WTC11 (cell line): ENCODE measurements around the gene TIAM2. TPM values are rescaled to one million over a fixed set of nuclear protein-coding genes. Genes with fewer than 3 reads are reported as not detected.
A peak's percentile ranks its signal among the peaks of the same experiment; 100 is the strongest.

ENCODE experiments used
- ATAC-seq: fragments of 200-7000 bp; cut with Tn5 transposase; 2 replicates; pipeline ENCODE4 v1.10.0; 2021; ENCODE audit warnings: mild to moderate bottlenecking, moderate library complexity
- CTCF ChIA-PET: fragments of 300-600 bp; sonication (Branson Sonifier 250); formaldehyde crosslinking; loops from one replicate; lab custom pipeline; 2021; ENCODE audit warnings: antibody characterized with exemption; lab: Charles Lee
- POLR2A ChIA-PET: fragments of 350-600 bp; sonication (Branson Sonifier 250); formaldehyde crosslinking; loops from one replicate; lab custom pipeline; 2021; ENCODE audit warnings: antibody characterized with exemption; lab: Charles Lee
- DNase-seq: peaks from one replicate; pipeline ENCODE4 v3.0.0; 2021; ENCODE audit warnings: low spot score
- H3K27ac Mint-ChIP-seq: 2 replicates; pipeline ENCODE4 v1.8.0; 2021; ENCODE audit warnings: mixed read lengths
- H3K27me3 Mint-ChIP-seq: 2 replicates; pipeline ENCODE4 v1.8.0; 2021; ENCODE audit warnings: low read depth, mild to moderate bottlenecking, moderate library complexity, mixed read lengths
- H3K36me3 Mint-ChIP-seq: 2 replicates; pipeline ENCODE4 v1.8.0; 2021; ENCODE audit warnings: mixed read lengths
- H3K4me1 Mint-ChIP-seq: 2 replicates; pipeline ENCODE4 v1.8.0; 2022; ENCODE audit warnings: mixed read lengths
- H3K4me3 Mint-ChIP-seq: 2 replicates; pipeline ENCODE4 v1.8.0; 2021; ENCODE audit warnings: mild to moderate bottlenecking, moderate library complexity, mixed read lengths
- H3K9me3 Mint-ChIP-seq: 2 replicates; pipeline ENCODE4 v1.8.0; 2021; ENCODE audit warnings: mixed read lengths
- ATF1 ChIP-seq: sonication (generic); formaldehyde crosslinking; IDR thresholded peaks from 2 replicates; pipeline ENCODE4 v1.8.1; 2023; ENCODE audit warnings: mild to moderate bottlenecking, moderate library complexity, missing genetic modification reagents
- ATF2 ChIP-seq: sonication (generic); formaldehyde crosslinking; IDR thresholded peaks from 2 replicates; pipeline ENCODE4 v1.8.1; 2022; ENCODE audit warnings: low read depth, missing genetic modification reagents, borderline replicate concordance
- ATF3 ChIP-seq: sonication (generic); formaldehyde crosslinking; conservative IDR thresholded peaks from 2 replicates; pipeline ENCODE4 v1.8.1; 2022; ENCODE audit warnings: mild to moderate bottlenecking, missing genetic modification reagents
- ATF6 ChIP-seq: sonication (generic); formaldehyde crosslinking; IDR thresholded peaks from 2 replicates; pipeline ENCODE4 v1.8.1; 2023; ENCODE audit warnings: mild to moderate bottlenecking, missing genetic modification reagents
- CREM ChIP-seq: sonication (generic); formaldehyde crosslinking; IDR thresholded peaks from 2 replicates; pipeline ENCODE4 v1.8.1; 2022; ENCODE audit warnings: mild to moderate bottlenecking, missing genetic modification reagents, moderate library complexity
- E2F1 ChIP-seq: sonication (generic); formaldehyde crosslinking; IDR thresholded peaks from 2 replicates; pipeline ENCODE4 v1.8.0; 2022; ENCODE audit warnings: mild to moderate bottlenecking, missing genetic modification reagents
- E2F4 ChIP-seq: sonication (generic); formaldehyde crosslinking; IDR thresholded peaks from 2 replicates; pipeline ENCODE4 v1.8.1; 2022; ENCODE audit warnings: low read depth, mild to moderate bottlenecking, moderate library complexity, missing genetic modification reagents, borderline replicate concordance
- EMX1 ChIP-seq: fragments of 250-450 bp; sonication (Bioruptor Pico); IDR thresholded peaks from 2 replicates; pipeline ENCODE4 v1.8.0; 2021; ENCODE audit warnings: mild to moderate bottlenecking
- FOXP4 ChIP-seq: sonication (generic); formaldehyde crosslinking; IDR thresholded peaks from 2 replicates; pipeline ENCODE4 v1.8.0; 2022; ENCODE audit warnings: mild to moderate bottlenecking, missing genetic modification reagents
- MAX ChIP-seq: sonication (generic); formaldehyde crosslinking; IDR thresholded peaks from 2 replicates; pipeline ENCODE4 v1.8.0; 2022; ENCODE audit warnings: mild to moderate bottlenecking, missing genetic modification reagents
- NFE2L1 ChIP-seq: sonication (generic); formaldehyde crosslinking; IDR thresholded peaks from 2 replicates; pipeline ENCODE4 v1.8.1; 2023; ENCODE audit warnings: missing genetic modification reagents
- NR1H2 ChIP-seq: sonication (generic); formaldehyde crosslinking; IDR thresholded peaks from 2 replicates; pipeline ENCODE4 v1.9.0; 2021; ENCODE audit warnings: mild to moderate bottlenecking, moderate library complexity, missing genetic modification reagents
- OVOL2 ChIP-seq: fragments of 250-450 bp; sonication (Bioruptor Pico); IDR thresholded peaks from 2 replicates; pipeline ENCODE4 v1.9.0; 2021; ENCODE audit warnings: mild to moderate bottlenecking, borderline replicate concordance
- RELA ChIP-seq: sonication (generic); formaldehyde crosslinking; IDR thresholded peaks from 2 replicates; pipeline ENCODE4 v1.8.1; 2022; ENCODE audit warnings: missing genetic modification reagents, mild to moderate bottlenecking, borderline replicate concordance
- STAT6 ChIP-seq: sonication (generic); formaldehyde crosslinking; conservative IDR thresholded peaks from 2 replicates; pipeline ENCODE4 v1.8.1; 2023; ENCODE audit warnings: mild to moderate bottlenecking, low read depth, missing genetic modification reagents, moderate library complexity
- TEAD1 ChIP-seq: sonication (generic); formaldehyde crosslinking; IDR thresholded peaks from 2 replicates; pipeline ENCODE4 v1.8.0; 2022; ENCODE audit warnings: mild to moderate bottlenecking, missing genetic modification reagents
- ZMAT4 ChIP-seq: fragments of 250-450 bp; sonication (Bioruptor Pico); IDR thresholded peaks from 2 replicates; pipeline ENCODE4 v1.9.0; 2021; ENCODE audit warnings: mild to moderate bottlenecking
- ZNF396 ChIP-seq: fragments of 250-450 bp; sonication (Bioruptor Pico); IDR thresholded peaks from 2 replicates; pipeline ENCODE4 v1.8.0; 2021; ENCODE audit warnings: mild to moderate bottlenecking, moderate library complexity, borderline replicate concordance
- ZNF425 ChIP-seq: fragments of 250-450 bp; sonication (Bioruptor Pico); conservative IDR thresholded peaks from 2 replicates; pipeline ENCODE4 v1.9.0; 2021; ENCODE audit warnings: mild to moderate bottlenecking
- ZNF512 ChIP-seq: sonication (generic); formaldehyde crosslinking; IDR thresholded peaks from 2 replicates; pipeline ENCODE4 v1.8.1; 2022; ENCODE audit warnings: missing genetic modification reagents, borderline replicate concordance
- total RNA-seq: library from RNA; stranded (reverse); gene quantifications from 3 replicates; pipeline ENCODE4 v1.2.3, GENCODE V29; 2021

Gene TIAM2
- total RNA-seq, 1 experiment from 2014 or later: 15.1 TPM

- no peak for TF ChIP-seq E2F4 (CRISPR knock-in tag)
- TF ChIP-seq E2F1: no peak
These were observed 83.2 kb downstream of the TIAM2 start (continued) for GRCh38 chr6:155078331-155078745.

- H3K36me3 Mint-ChIP-seq: no peaks in the 10 kb centered on the region
- H3K27me3 Mint-ChIP-seq: no peaks in the 10 kb centered on the region
- TF ChIP-seq ATF1 (CRISPR knock-in tag): no peak
- TF ChIP-seq CREM (CRISPR knock-in tag): no peak
- no peak for TF ChIP-seq STAT6
- no peak for TF ChIP-seq NFE2L1 (CRISPR knock-in tag)
- no peak for TF ChIP-seq FOXP4
- TF ChIP-seq ZNF512 (CRISPR knock-in tag): no peak
- TF ChIP-seq ZNF425 (CRISPR knock-in tag): no peak
- no peak for TF ChIP-seq OVOL2 (CRISPR knock-in tag)
- no peak for TF ChIP-seq RELA (CRISPR knock-in tag)
- TF ChIP-seq MAX (CRISPR knock-in tag): no peak
- no peak for TF ChIP-seq NR1H2 (CRISPR knock-in tag)
- no peak for TF ChIP-seq ATF6 (CRISPR knock-in tag)
- no peak for TF ChIP-seq TEAD1 (CRISPR knock-in tag)
- TF ChIP-seq ATF2: no peak
- no peak for TF ChIP-seq ZMAT4 (CRISPR knock-in tag)
- no peak for TF ChIP-seq EMX1 (CRISPR knock-in tag)
- no peak for TF ChIP-seq ATF3 (CRISPR knock-in tag)
- TF ChIP-seq ZNF396 (CRISPR knock-in tag): no peak
- POLR2A ChIA-PET: no interaction called here
- H3K4me1 Mint-ChIP-seq: peaks cover 38% of the 10 kb centered on the region
- ATAC-seq: no peak
- DNase-seq: no peak
- no peak overlapping the region for H3K4me3 Mint-ChIP-seq
- peak overlapping the region; percentile 74 for H3K27ac Mint-ChIP-seq
- H3K9me3 Mint-ChIP-seq: no peaks in the 10 kb centered on the region
- CTCF ChIA-PET: no interaction called here
These were observed 84.9 kb downstream of the TIAM2 start for GRCh38 chr6:155079985-155080452.
